ENCODE measurements around the gene PROZ.

- TF ChIP-seq CTCF (IDR thresholded peaks at IDR 0.05) (no peak), EZH2 (IDR thresholded peaks at IDR 0.05; ENCODE audit: borderline replicate concordance, insufficient read depth, low read depth, low read length, poor library complexity, severe bottlenecking) (no peak)
Observed at GRCh38 chr13:113157929-113158747, at the start of gene PROZ.
